Activated CD4-positive, CD25-positive, alpha-beta regulatory T cell treated with anti-CD3 and anti-CD28 coated beads, Interleukin-2, amount 50 U/mL, for 72 hours (primary cell): Measurements from ENCODE around the gene UBE4B.
A peak's percentile ranks its signal among the peaks of the same experiment; 100 is the strongest.
"Not testable (repeated sequence)": the region's sequence is repeated elsewhere in the genome, so short reads cannot be mapped to it uniquely, and the experiment has no call there.

Experiments
- DNase-seq: peaks from one replicate; pipeline ENCODE4 v3.0.0; 2021

Gene UBE4B

GRCh38 chr1:10032590-10033358 is at the start of gene UBE4B:
UBE4B (plus strand) TSS chr1:10032958; CDS start chr1:10033671, 713 bp downstream.
- peak; percentile 100 for DNase-seq

DNA sequence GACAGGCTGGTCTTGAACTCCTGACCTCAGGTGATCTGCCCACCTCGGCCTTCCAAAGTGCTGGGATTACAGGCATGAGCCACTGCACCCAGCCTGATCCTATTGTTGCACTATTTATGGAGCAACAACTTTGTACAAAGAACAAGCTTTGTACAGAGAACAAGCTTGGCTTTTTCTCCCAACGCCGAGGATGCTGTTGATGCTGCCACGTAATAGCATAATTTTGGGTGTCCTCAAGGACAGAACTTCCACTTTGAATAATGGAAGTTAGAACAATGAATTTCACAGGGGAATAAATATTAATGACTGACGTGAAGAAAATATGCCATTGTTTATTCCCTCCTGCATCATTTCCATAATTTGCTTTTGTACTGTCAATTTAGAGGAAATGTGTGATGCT is 48.5 kb upstream of the UBE4B start:
- no peak for DNase-seq

DNA sequence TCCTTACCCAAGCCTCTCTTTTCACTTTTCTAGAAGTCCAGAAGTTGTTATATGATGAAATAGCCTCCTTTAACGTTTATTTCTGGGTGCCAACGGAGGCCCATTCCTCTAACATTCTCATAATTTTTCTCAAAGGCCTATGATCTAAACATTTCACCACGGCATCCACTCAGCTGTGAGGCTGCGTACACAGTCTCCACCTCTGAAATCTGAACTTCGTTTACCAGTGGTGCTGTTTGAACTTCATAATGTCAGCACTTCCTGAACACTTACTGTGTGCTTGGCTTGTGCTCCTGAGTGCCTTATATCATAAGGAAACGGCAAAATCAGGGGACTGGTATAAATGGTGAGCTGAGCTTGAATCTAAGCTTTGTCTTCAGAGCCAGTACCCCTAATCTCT is 47.8 kb upstream of the UBE4B start:
- DNase-seq: no peak

DNA sequence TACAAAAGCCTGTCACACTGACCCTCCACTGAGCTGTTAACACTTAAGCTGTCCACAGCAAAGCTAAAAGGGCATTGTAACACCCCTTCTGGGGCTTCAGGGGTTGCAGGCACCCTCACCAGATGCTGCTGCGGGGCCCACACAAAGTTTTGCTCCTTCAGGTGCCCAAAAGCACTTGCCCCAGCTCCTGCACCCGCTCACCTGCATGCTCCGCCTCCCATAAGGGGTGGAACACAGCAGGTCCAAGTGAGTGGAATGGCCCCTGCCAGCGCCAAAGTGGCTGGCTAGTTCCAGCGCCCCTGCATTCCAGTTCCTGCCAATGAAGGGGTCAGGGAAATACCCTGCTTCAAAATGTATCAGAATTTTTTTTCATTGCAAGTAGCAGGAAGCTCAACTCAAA is 43.0 kb upstream of the UBE4B start:
- no peak for DNase-seq

- no peak for DNase-seq
These were observed 41.8 kb upstream of the UBE4B start for GRCh38 chr1:9990944-9991343.

DNA sequence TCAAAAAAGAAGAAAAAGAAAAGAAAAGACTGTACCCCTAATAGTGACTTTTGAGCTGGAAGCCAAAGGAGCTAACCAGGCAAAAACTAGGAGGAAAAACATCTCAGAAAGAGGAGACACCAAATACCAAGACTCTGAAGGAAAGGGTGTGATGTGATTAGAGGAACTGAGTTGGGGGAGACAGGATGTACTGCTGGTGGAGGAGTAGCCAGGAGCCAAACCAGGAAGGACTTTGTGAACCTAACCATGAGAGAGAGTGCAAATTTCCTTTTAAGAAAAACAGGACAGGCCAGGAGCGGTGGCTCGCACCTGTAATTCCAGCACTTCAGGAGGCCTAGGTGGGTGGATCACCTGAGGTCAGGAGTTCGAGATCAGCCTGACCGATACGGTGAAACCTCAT is 39.8 kb upstream of the UBE4B start:
- no peak for DNase-seq

GRCh38 chr1:9993561-9994075 is 39.1 kb upstream of the UBE4B start:
- DNase-seq: no peak

DNA sequence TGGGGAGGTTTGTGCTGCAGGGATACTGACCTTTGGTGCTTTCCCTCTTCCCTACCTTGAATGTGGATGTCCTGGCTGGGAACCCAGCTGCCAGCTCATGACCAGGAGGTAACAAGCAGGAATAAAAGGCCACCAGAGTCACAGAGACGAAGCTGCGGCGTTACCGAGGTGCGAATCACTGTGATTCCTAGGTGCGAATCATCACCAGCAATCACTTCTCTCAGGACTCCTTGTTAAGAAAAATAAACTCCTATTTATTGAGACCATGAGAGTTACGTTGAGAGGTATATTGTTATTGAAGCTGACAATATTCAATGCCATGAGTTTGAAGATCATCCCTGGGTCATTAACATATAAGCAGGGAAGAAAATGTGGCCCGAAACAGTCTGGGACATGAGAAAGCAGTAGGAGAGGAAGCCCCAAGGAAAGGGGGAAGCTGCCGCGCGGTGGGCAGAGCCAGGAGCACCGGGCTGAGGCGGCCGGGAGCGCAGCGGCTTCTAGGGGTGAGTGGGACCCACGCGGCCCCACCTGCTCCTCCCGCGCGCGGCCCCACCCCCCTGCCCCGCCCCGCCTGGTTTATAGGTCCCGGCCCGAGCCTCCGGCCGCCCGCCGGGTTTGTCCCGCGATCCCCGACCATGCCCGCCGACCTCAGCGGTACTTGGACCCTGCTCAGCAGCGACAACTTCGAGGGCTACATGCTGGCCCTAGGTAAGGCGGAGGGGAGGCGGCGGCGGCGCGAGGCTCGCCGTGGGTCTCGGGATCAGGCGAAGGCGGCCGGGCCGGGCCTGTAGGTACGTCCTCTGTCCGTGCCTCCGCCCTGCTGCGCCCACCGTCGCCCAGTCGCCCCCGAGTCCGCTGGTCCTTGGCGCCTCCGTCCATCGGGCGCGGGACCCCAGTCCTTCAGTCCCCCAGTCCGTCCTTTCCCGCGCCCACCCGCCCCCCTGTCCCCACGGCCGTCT is 35.9 kb upstream of the UBE4B start, which contains the start of gene RBP7:
Gene RBP7 (plus strand): TSS at position 605 of the 959 bp plus-strand sequence. CDS start 31 bp downstream, at position 636.
- DNase-seq: no peak

GRCh38 chr1:10001016-10001665 is 31.6 kb upstream of the UBE4B start:
- no peak for DNase-seq

DNA sequence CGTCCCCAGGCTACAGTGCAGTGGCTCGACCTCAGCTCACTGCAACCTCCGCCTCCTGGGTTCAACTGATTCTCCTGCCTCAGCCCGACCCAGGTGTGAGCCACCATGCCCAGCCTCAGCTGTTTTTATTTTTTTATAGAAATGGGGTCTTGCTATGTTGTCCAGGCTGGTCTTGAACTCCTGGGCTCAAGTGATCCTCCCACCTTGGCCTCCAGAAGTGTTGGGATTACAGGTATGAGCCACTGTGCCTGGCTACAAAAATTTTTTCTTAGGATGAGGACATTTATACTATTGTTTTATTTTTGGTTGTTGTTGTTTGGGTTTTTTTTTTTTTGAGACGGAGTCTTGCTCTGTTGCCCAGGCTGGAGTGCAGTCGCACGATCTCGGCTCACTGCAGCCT is 27.5 kb upstream of the UBE4B start:
- DNase-seq: not testable (repeated sequence)

DNA sequence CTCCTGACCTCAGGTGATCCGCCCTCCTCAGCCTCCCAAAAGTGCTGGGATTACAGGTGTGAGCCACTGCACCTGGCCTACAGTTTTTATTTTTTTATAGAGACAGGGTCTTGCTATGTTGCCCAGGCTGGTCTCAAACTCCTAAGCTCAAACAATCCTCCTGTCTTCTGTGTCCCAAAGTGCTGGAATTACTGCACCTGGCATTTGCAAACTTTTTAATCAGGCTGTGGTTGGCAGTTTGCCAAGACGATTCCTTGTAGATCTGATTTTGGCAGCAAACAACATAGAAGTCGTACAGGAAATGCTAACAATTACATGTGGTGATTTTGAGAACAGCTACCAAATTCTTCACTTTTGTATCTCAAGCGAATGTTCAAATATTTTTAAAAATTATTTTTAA is 25.6 kb upstream of the UBE4B start:
- no peak for DNase-seq

DNA sequence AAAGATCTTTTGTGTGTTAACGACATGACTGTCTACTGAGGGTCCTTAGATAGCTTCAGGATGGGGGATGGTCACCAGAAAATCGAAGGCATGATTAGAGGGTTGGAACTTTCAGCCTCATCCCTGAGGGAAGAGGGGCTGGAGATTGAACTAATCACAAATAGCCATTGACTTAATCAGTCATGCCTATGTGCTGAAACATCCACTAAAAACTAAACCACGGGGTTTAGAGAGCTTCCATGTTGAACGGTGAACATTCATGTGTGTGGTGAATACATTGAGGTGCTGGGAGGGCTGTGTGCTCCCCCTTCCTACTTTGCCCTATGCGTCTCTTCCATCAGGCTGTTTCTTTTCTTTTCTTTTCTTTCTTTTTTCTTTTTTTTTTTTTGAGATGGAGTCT is 18.7 kb upstream of the UBE4B start:
- DNase-seq: no peak

DNA sequence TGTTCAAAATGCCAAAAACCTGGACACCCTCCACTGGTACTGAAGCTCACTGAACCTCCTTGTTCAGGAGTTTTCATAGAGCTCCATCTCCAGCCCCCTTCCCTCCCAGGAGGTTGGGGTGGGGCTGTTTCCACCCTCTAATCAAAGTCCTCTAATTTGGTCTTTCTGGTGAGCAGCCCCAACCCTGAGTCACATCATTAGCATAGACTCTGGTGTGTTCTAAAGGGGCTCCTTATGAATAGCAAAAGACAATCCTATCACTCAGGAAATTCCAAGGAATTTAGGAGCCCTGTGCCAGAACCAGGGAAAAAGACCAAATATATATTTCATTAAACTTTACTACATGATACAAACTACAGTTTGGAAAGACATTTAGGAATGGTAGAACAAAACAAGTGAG is 13.2 kb upstream of the UBE4B start:
- no peak for DNase-seq

DNA sequence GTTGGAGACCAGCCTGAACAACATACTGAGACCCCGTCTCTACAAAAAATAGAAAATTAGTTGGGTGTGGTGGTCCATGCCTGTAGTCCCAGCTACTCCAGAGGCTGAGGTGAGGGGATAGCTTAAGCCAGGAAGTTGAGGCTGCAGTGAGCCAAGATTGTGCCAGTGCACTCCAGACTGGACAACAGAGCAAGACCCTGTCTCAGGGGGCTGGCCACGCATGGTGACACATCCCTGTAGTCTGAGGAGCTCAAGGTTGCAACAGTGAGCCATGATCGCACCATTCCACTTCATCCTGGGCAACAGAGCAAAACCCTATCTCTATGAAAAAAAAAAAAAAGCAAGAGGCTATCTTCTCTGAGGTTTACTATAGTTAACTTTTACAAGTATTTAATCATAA is 12.7 kb upstream of the UBE4B start:
- DNase-seq: no peak

- not testable (repeated sequence) for DNase-seq
These were observed 12.1 kb upstream of the UBE4B start for GRCh38 chr1:10020678-10021077.

DNA sequence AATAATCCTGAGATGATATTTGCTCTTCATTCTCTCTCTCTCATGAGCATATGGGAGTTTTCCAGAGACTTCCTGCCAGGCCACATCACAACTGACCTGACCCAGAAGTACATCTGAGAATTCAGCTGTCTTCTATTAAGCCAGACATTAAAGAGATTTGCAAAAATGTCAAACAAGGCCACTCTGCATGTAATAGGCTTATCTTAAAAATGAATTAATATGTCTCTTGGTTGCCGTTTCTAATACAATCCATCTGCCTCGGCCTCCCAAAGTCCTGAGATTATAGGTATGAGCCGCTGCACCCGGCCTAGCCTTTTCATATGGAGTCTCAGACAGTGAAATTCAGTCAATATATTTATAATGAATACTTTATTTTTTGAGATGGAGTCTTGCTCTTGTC is 10.8 kb upstream of the UBE4B start:
- DNase-seq: not testable (repeated sequence)

- no peak for DNase-seq
These were observed 10.1 kb upstream of the UBE4B start for GRCh38 chr1:10022656-10023055.

DNA sequence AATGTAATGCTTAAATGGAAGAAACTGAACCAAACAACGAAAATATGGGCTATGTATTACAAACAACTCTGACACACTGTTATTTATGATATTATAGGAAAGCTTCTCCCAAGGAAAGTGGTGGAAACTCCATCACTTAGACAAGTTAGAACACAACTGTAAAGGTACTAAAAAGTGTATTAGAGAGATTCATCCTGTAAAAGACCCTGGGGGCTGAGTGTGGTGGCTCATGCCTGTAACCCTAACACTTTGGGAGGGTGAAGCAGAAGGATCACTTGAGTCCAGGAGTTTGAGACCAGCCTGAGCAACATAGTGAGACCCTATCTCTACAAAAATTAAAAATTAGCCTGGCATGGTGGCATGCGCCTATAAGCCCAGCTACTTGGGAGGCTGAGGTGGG is 7.4 kb upstream of the UBE4B start:
- no peak for DNase-seq

- no peak for DNase-seq
These were observed 5.7 kb upstream of the UBE4B start for GRCh38 chr1:10027027-10027426.

DNA sequence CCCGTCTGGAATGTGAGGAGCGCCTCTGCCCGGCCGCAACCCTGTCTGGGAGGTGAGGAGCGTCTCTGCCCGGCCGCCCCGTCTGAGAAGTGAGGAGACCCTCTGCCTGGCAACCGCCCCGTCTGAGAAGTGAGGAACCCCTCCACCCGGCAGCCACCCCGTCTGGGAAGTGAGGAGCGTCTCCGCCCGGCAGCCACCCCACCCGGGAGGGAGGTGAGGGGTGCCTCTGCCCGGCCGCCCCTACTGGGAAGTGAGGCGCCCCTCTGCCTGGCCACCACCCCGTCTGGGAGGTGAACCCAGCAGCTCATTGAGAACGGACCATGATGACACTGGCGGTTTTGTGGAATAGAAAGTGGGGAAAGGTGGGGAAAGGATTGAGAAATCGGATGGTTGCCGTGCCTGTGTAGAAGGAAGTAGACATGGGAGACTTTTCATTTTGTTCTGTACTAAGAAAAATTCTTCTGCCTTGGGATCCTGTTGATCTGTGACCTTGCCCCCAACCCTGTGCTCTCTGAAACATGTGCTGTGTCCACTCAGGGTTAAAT is 3.7 kb upstream of the UBE4B start:
- not testable (repeated sequence) for DNase-seq

- no peak for DNase-seq
These were observed 1.3 kb upstream of the UBE4B start for GRCh38 chr1:10031461-10031860.

DNA sequence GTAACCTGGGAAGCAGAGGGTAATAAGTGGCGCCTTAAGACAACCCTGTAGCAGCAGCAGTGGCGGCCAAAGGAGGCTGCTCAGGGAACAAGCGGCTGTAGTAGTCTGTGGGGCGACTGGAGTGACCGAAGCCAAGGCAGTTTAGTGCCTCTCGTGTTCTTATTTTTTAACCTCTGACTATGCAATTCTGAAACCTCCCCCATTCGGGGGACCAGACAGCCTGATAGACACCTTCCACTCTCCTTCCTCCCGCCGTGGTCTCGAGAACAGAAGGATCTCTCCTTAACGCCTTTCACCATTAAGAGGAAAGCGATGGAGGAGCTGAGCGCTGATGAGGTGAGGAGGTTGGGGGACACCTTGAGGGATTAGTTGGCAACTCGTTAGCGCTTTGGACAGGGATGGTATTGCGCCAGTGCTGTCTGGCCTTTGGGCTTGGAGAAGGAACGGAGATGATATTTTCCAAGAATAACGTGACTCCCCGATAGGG is 644 bp downstream of the UBE4B start:
- DNase-seq: no peak

DNA sequence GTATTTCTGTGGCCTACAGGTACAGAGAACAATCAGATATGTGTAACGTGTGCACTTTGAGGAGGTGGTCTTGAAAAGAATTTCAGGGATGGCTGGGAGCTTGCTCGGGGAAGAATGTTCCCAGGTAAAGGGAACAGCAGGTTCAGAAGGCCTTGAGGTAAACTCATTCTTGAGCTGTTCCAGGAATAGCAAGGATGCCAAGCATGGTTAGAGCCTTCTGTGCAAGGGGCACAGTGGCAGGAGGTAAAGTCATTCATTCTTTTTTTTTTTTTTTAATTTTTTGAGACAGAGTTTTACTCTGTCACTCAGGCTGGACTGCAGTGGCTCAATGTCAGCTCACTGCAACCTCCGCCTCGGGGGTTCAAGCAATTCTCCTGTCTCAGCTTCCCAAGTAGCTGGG is 10.0 kb downstream of the UBE4B start:
- no peak for DNase-seq
